WERI-Rb-1 (cell line): ENCODE measurements around the gene NALF2.

Experiments
- DNase-seq: peaks from one replicate; pipeline ENCODE4 v3.0.0-alpha.2; 2020
- H3K27ac ChIP-seq: fragments of 250-450 bp; sonication (Bioruptor Pico); 2 replicates; pipeline ENCODE4 v1.5.1; 2020; ENCODE audit warnings: mild to moderate bottlenecking, moderate library complexity
- H3K27me3 ChIP-seq: fragments of 250-450 bp; sonication (Bioruptor Pico); 2 replicates; pipeline ENCODE4 v1.5.1; 2021; ENCODE audit warnings: mild to moderate bottlenecking, low read depth, moderate library complexity; ENCODE audit not compliant: insufficient read depth, severe bottlenecking
- H3K36me3 ChIP-seq: fragments of 250-450 bp; sonication (Bioruptor Pico); 2 replicates; pipeline ENCODE4 v1.5.1; 2020; ENCODE audit warnings: mild to moderate bottlenecking, moderate library complexity
- H3K4me3 ChIP-seq: 2 replicates; pipeline ENCODE4 v1.5.1; 2011; ENCODE audit warnings: low read depth, mild to moderate bottlenecking, control low read depth, low read length
- H3K9me3 ChIP-seq: fragments of 250-450 bp; sonication (Bioruptor Pico); 2 replicates; pipeline ENCODE4 v1.5.1; 2021; ENCODE audit warnings: mild to moderate bottlenecking, moderate library complexity; ENCODE audit not compliant: severe bottlenecking
- CTCF ChIP-seq: IDR thresholded peaks from 2 replicates; pipeline ENCODE4 v1.5.1; 2011; ENCODE audit warnings: low read depth, mild to moderate bottlenecking, control low read depth, inconsistent platforms, low read length

The NALF2 gene

GRCh38 chrX:69531031-69531755 is 27.1 kb downstream of the NALF2 start:
- no peak overlapping the region for H3K4me3 ChIP-seq
- DNase-seq, result no peak
- TF ChIP-seq CTCF, result no peak
- H3K27ac ChIP-seq, result no peak overlapping the region
- no peaks in the 10 kb centered on the region for H3K9me3 ChIP-seq
- peaks cover 5% of the 10 kb centered on the region for H3K27me3 ChIP-seq
- H3K36me3 ChIP-seq, result no peaks in the 10 kb centered on the region

GRCh38 chrX:69535661-69536060 is 31.5 kb downstream of the NALF2 start:
- no peak for TF ChIP-seq CTCF
- Histone ChIP-seq H3K27ac (no peak overlapping the region), H3K27me3 (peaks cover 21% of the 10 kb centered on the region), H3K9me3 (no peaks in the 10 kb centered on the region), H3K36me3 (no peaks in the 10 kb centered on the region), H3K4me3 (no peak overlapping the region)
- DNase-seq, result no peak

- Histone ChIP-seq H3K27me3 (peaks cover 19% of the 10 kb centered on the region), H3K9me3 (no peaks in the 10 kb centered on the region), H3K27ac (peak overlapping the region; percentile 46), H3K4me3 (peak overlapping the region; percentile 37), H3K36me3 (no peaks in the 10 kb centered on the region)
- peak; percentile 87 for TF ChIP-seq CTCF
- peak; percentile 77 for DNase-seq
These were observed 34.3 kb downstream of the NALF2 start for GRCh38 chrX:69538321-69538876.

- Histone ChIP-seq H3K4me3 (no peak overlapping the region), H3K27me3 (peaks cover 19% of the 10 kb centered on the region), H3K27ac (no peak overlapping the region), H3K36me3 (no peaks in the 10 kb centered on the region), H3K9me3 (no peaks in the 10 kb centered on the region)
- no peak for DNase-seq
- TF ChIP-seq CTCF, result no peak
These were observed 35.3 kb downstream of the NALF2 start for GRCh38 chrX:69539437-69539836.

- TF ChIP-seq CTCF, result no peak
These were observed 37.8 kb downstream of the NALF2 start for GRCh38 chrX:69541956-69542355.

More at GRCh38 chrX:69541956-69542355, 37.8 kb downstream of the NALF2 start:
- no peak overlapping the region for H3K27ac ChIP-seq
- no peak overlapping the region for H3K4me3 ChIP-seq
- peaks cover 17% of the 10 kb centered on the region for H3K27me3 ChIP-seq
- H3K9me3 ChIP-seq, result peaks cover under 1% of the 10 kb centered on the region
- H3K36me3 ChIP-seq, result no peaks in the 10 kb centered on the region
- DNase-seq, result no peak
